Stromal cell of bone marrow (primary cell): Measurements from ENCODE around the gene PTTG1.

Experiments used
- DNase-seq: peaks from one replicate; pipeline ENCODE4 v3.0.0-alpha.2; 2012; ENCODE audit warnings: low read depth

Gene PTTG1

GRCh38 chr5:160421625-160422258 is at the start of gene PTTG1:
TSS of gene PTTG1 (plus strand) at chr5:160421855. CDS start at chr5:160422313, 458 bp downstream.
- peak; percentile 94 for DNase-seq

GRCh38 chr5:160375166-160375565 is 46.5 kb upstream of the PTTG1 start:
- no peak for DNase-seq

- no peak for DNase-seq
Observed at GRCh38 chr5:160375701-160376100, 46.0 kb upstream of the PTTG1 start.

GRCh38 chr5:160376416-160376815 is 45.2 kb upstream of the PTTG1 start:
- no peak for DNase-seq

- DNase-seq: no peak
Observed at GRCh38 chr5:160377651-160378050, 44.0 kb upstream of the PTTG1 start.

- no peak for DNase-seq
Observed at GRCh38 chr5:160378330-160378729, 43.3 kb upstream of the PTTG1 start.

- no peak for DNase-seq
Observed at GRCh38 chr5:160379511-160379910, 42.1 kb upstream of the PTTG1 start.

- DNase-seq: no peak
Observed at GRCh38 chr5:160380041-160380440, 41.6 kb upstream of the PTTG1 start.

- DNase-seq: no peak
Observed at GRCh38 chr5:160382346-160382745, 39.3 kb upstream of the PTTG1 start.

GRCh38 chr5:160384681-160385080 is 37.0 kb upstream of the PTTG1 start:
- no peak for DNase-seq

- DNase-seq: no peak
Observed at GRCh38 chr5:160385496-160385895, 36.2 kb upstream of the PTTG1 start.

GRCh38 chr5:160387445-160387844 is 34.2 kb upstream of the PTTG1 start:
- DNase-seq: no peak

GRCh38 chr5:160390787-160391696 is 30.6 kb upstream of the PTTG1 start:
- peak; percentile 18 for DNase-seq

GRCh38 chr5:160395111-160395510 is 26.5 kb upstream of the PTTG1 start:
- no peak for DNase-seq

- DNase-seq: no peak
Observed at GRCh38 chr5:160397492-160397891, 24.2 kb upstream of the PTTG1 start.

- no peak for DNase-seq
Observed at GRCh38 chr5:160398806-160399205, 22.8 kb upstream of the PTTG1 start.

GRCh38 chr5:160399402-160400353 is 22.0 kb upstream of the PTTG1 start, which contains the start of gene FAM200C:
TSS of gene FAM200C (minus strand) at chr5:160400054. CDS start at chr5:160395490, 4,564 bp downstream.
- peak; percentile 84 for DNase-seq

GRCh38 chr5:160418561-160419457 is 2.8 kb upstream of the PTTG1 start, which contains the start of gene SLU7:
TSS of gene SLU7 (minus strand) at chr5:160419081. CDS start at chr5:160415294, 3,787 bp downstream.
- peak; percentile 93 for DNase-seq

GRCh38 chr5:160419458-160420330 is 2.0 kb upstream of the PTTG1 start:
- no peak for DNase-seq

GRCh38 chr5:160420331-160420610 is 1.4 kb upstream of the PTTG1 start:
- DNase-seq: no peak
